GM21825 (cell line): Measurements from ENCODE around the gene TTC9B.
"Not testable (repeated sequence)": the region's sequence is repeated elsewhere in the genome, so short reads cannot be mapped to it uniquely, and the experiment has no call there.

Experiments used
- ATAC-seq: cut with Tn5 transposase; IDR thresholded peaks from one replicate; pipeline ENCODE4 v1.9.1; 2021; ENCODE audit warnings: mild to moderate bottlenecking, moderate library complexity; ENCODE audit not compliant: unreplicated experiment

TTC9B gene

DNA sequence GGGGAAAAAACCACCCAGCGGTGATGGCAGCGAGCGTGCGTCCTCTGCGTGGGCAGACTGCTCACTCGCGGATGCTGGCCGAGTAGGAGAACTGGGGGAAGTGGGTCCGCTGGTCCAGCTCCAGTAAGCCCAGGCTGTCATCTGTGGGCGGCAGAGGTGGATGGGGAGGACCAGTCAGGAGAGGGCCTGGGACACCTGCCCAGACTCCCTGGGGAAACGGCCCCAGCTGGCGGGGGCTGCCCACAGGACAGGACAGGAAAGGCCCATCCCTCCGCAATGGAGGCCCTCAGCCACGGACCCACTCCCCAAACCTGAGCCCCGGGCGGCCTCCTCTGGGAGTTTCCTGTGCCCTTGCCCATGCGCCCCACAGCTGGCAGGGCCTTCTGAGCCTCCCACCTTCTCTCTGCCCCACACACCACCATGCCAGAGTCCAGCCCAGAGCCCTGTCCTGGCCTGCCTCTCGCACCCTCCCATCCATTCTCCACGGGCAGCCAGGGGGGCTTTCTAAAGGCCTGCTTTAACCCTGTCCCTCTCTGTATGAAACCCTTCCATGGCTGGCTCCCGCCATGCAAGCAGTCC lies 15.7 kb upstream of the TTC9B start:
- no peak for ATAC-seq

DNA sequence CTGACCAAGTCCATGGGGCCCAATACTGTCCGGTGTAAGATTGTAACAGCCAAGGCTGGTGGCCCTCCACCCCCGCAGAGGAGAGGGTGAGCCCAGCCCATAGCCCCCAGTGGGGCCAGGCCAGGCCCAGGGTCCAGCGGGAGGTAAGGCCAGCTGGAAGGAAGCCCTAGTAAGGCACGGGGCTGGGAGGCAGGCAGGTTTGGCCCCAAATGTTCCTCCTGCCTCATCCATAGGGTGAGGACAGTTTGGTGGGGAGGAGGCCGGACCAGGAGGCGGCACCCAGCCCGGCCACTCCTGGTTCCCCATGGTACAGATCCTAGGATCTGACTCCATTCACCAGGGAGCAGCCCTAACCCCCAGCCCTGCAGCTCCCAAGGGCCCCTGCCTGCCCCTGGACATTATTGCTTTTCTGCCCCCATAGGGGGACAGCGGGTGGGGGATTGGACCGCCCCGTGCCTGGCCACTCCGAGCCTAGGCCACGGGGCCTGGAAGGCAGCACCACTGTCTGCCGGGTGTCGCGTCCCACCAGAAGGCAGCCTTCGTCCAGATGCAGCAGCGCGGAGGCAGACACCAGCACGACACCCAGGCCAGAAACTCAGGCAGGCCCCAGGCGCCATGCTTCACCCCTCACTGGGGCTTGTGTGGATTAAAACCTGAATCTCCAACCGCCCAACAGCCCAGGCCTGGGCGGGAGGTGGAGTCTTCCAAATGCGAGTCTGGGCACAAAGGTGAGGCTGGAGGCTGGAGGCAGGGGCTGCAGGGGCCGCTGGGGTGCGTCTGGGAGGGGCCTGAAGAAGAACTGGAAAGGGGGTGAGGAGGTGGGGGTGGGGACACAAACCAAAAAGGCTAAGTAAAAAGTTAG lies 15.0 kb upstream of the TTC9B start:
- ATAC-seq, result no peak

DNA sequence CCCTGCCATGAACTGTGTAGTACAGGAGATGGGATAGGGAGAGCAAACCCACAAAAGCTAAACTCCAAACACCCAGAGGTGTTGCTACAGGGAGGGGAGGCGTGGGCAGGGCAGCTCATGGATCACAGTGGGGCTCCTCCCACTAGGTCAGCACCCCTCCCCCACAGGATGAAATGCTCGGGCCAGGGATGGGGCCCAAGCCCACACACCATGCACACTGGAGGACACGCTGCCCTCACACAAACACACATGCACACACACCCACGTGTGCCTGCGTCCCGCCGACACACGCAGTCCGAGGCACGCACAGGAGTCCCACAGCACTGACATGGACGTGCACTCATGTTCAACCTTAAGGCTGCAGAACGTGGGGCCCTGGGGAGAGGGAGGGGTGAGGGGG lies 14.3 kb upstream of the TTC9B start:
- ATAC-seq, result no peak

DNA sequence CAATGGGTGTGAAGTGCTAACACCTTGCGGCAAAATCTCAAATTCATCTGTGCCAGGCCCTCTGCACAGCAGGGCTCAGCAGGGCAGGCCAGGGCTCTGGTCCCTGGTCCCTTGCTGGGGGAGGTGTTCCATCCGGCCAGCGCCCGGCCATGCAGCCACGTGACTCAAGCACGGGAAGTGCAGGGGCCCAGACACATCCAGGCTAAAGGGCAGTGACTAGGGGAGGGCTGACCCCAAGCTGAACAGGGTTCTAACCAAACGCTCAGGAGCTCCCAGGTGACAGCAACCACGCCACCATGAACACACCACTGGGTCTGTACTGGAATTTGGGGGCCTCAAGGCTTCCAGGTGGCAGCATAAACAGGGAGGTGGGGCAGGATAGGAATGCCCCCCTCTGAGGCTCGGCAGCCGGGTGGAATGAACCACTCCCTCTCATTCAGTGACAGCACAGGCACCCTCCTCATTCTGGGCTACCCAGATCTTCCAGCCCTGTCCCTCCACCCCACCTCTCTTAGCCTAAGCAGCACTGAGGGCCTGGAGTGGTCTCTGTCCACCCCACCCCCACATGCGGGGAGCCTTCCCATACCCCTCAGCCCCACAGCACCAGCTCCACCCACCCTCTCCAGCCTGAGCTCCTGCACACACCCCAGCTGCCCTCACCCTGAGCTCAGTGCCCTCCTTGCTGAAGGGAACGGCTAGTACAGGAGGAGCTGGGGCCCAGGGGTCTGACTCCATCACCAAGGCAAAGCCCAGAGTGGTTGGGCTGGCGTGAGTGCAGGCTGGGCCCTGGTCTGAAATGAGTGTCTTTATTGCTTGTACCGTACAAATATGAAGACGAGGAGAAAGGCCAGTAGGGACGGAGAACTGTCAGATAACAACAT lies 13.6 kb upstream of the TTC9B start:
- no peak for ATAC-seq

DNA sequence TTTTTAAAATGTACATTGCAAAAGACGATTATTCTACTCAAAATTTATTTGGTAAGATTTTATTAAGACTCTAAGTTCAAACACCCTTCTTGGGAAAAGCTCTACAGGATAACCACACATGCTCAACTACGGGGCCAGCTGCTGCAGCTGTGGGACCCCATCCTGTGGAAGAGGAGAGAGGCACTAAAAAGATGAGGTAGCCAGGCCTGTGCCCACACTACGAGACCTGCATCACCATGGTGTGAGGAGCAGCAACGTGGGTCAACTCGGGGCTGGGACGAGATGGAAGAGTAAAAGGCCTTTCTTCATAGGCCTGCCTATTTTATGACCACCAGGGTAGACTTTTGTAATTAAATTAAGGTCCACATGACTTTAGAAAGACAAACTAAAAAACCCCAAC lies 12.9 kb upstream of the TTC9B start:
- no peak for ATAC-seq

DNA sequence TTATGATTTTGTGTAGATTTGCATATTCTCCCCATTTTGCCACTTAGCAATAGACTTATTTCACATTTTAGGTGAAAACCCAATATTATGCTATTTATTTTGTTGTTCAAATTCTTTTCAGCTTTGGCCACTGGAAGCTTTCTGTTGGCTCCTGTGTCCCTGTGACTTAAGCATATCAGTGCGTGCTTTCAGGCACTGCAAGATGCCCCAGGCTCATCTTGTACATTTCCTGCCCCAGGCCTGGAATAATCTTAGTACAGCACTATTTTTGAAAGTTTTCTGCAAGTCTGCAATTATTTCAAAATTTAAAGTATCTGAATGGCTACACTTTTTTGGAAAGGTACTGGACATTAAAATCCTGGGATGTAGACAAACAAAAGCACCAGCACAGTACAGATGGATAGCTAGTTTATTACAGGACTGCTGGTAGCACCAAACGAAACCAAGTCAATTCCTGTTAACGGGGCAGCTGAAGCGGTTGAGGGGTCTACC lies 11.8 kb upstream of the TTC9B start:
- no peak for ATAC-seq

DNA sequence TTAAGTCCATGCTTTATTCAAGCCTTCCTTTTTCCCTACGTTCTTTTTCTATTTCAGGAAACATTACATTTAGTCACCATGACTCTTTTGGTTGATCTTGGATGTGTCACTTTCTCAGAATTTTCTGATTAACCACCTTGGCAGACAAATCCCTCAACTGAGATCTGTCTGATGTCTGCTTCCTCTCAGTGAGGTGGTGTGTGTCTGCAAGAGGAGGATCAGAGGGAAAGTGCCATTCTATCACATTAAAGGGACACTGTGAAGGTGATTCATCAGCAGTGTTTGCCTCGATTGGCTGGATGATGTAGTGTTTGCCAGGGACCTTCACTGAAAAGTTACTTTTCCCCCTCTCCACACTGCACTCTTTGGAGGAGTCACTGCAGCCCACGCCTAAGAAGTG lies 11.3 kb upstream of the TTC9B start:
- no peak for ATAC-seq

DNA sequence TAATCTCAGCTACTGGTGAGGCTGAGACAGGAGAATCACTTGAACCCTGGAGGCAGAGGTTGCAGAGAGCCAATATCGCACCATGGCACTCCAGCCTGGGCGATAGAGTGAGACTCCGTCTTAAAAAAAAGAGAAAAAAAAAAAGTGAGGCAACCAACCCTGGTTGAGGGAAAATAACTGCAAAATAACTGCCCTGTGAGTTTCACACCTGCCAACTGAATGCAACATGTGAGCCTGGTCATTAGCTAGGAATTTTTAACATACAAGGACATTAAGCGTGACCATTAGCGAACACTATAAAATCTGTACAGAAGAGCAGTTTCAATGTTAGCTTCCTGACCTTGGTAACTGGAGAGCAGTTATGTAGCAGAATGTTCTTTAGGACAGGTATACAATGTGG lies 10.7 kb upstream of the TTC9B start:
- ATAC-seq, result no peak

DNA sequence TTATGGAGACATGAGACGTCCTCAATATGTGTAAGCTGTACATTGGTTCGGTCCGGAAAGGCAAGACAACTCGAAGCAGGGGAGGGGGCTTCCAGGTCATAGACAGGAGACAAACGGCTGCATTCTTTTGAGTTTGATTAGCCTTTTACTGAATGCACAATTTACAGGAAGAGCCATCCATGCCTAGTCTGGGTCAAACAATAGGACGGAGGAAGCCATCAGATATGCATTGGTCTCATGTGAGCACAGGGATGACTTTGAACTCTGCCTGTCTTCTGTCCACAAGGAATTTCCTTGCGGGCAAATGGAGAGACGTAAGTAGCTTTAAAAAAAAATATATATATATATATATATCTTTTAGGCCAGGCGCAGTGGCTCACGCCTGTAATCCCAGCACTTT lies 10.2 kb upstream of the TTC9B start:
- no peak for ATAC-seq

DNA sequence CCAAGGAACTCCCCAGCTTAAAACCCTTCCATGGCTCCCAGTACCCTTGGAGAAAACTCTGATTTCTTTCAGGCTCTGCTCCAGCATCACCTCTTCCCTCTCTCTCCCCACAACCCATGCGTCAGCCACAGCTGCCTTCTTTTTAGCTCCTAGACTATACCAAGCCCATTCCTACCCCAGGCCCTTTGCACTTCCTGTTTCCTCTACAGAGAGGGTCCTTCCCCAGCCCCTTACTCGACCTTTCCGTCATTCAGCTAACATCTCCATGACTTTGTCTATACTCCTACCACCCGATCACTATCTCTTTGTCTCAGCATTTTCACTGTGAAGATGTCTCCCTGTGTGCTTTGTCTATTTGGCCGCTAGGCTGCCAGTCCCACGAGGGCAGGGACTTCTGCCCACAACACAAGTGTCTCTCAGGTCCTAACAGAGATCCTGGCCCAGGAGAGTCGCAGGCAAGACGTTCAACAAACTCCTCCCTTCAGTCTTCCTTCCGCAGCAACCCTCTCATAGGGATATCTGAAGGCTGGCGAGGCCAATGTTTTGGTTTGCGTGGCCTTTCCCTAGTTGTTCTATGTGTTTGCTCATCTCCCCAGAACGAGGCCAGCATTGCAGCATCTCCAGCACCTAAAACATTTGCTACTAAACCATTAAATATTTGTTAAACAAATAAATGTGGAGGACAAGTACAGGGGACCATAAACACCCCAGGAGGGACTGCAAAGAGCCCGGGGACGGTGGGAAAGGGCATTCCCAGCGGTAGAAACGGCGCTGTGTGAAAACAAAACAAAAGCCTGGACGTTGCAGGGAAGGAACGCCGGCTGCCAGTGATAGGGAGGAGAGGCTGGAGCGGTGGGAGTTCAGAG lies 7.5 kb upstream of the TTC9B start:
- ATAC-seq, result no peak

DNA sequence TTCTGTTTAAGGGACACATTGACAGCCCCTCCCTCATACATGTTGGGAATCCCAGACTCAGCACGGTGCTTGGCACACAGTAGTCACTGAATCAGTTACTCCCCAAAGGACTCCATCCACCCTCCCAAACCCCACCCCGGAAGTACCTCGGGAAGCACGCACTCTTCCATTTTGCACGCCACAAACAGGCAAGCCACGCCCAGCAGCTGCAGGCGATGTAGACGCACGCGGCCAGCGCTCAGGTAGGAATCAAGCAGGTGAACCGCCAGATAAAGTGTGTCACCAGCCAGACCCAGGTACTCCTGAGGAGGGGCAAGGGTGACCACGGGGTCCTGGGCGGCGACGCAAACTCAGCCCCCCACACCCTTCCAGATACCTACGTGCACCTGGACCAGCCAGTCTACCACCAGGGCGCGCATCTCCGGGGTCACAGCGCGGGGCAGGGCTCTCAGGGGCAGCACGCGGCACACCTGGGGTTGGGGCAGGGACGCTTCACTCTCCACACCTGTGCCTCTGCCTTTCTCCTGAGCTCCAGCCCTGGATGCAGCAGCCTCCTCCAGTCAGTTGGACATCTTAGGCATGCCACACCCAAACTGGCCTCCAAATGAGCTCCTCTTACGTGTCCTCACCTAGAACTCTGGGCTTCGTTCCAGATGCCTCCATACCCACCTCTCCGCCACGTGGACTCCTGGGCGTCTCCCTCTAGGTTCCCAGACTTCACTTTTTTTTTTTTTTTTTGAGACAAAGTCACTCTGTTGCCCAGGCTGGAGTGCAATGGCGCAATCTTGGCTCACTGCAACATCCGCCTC lies 6.4 kb upstream of the TTC9B start:
- no peak for ATAC-seq

DNA sequence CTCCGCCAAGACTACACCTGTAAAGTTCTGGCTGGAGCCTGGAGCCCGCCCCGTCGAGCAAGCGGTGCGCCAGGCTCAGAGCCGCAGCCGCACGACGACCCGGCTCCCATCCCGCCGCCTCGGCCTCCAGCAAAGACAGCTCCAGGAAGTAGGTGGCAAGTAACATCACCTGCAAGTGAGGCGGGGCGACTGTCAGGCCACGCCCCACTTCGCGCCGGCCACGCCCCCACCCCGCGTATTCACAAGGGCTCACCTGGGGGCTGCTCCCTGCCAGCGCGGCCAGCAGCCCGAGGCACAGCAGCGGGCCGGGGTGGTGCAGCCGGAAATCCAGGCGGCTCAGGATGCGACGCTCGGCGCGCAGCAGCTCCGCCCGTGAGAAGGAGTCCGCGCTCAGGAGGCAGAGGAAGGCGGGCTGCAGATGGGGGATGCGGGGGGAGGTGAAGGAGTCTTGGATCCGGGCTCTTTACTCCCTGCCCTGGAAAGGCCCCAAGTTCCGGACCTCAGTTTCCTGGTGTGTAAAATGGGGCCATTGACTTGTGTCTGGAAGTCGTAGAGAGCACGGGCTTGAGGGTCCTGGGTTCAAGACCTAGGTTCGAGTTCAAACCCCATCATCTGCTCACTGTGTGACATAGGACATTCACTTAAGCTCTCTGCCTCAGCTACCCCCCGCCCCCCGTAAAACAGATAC lies 5.1 kb upstream of the TTC9B start:
- no peak for ATAC-seq

DNA sequence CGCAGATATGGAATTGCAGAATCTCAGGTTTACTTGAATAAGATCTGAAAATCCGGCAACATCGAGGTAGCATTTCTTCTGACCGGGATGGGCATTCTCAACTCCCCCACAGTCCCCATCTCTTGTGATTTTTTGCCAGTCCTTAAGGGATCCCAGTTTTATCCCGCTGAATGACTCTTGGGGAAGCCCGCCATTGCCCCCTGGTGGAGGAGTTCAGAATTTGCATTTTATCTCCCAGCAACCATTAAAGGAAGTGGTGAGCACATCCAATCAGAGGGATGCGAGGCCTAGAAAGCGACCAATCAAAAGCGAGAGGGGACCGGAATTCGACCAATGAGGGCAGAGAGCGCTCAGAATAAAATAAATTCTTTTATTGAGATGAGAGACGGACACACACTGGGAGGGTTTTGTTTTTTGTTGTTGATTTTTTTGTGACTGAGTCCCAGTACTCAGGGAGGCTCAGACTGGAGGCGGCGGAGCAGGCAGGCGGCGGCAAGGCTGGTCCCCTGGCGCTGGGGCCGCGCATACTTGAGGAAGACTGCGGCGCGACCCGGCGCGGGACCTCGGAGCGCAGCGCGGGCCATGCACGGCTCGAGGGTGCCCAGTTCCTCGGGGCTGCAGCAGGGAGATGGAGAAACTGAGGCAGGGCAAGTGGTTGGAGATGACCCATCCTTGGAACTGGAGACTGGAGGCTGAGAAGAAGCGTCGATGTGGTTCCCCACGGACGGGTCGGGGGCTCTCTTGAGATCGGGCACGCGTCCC lies 3.9 kb upstream of the TTC9B start:
- ATAC-seq, result no peak

DNA sequence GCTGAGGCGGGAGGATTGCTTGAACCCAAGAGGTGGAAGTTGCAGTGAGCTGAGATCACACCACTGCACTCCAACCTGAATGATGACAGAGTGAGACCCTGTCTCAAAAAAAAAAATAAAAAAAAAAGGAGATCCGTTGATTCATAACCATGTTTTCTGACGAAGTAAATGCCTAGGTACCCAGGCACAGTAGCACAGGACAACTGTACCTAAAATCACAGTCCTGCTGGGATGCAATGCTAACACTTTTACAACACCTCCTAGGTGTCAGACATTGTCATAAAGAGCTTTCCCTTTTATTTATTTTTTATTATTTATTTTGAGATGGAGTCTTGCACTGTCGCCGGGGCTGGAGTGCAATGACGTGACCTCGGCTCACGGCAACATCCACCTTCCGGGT lies 2.5 kb upstream of the TTC9B start:
- no peak for ATAC-seq

DNA sequence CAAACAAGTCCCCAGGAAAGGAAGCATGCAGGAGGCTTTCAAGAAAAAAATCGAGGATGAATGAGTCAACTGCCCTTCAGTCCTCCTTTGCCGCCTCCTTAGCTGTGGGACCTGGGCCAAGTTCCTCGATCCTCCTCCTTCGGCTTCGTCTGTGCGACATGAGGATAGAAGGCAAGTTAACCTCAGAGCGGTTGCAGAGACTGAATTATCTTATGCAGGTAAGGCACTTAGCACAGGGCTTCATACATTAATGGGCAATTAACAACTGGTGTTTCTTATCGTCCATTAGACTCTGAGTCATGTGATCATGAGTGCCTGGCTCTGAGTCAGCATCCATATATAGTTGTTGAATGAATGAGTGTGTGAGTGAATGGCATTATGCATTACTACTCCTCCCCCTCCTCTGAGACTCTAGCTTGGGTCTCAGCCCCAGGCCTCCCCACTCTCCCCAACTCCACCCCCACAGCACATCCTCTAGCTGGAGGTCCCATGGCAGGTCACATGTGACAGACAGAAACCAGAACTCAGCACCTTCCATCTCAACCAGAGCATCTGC lies 1.6 kb upstream of the TTC9B start:
- ATAC-seq, result no peak

DNA sequence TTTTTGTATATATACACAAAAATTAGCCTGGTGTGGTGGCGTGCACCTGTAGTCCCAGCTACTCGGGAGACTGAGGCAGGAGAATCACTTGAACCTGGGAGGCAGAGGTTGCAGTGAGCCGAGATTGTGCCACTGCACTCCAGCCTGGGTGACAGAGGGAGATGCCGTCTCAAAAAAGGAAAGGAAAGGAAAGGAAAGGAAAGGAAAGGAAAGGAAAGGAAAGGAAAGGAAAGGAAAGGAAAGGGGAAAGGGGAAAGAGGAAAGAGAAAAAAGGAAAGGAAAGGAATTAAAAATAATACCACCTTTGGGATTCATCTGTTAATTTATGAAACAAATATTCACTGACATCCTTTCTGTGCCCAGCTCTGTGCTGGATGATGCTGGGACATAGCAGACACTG lies 845 bp upstream of the TTC9B start:
- ATAC-seq, result not testable (repeated sequence)

DNA sequence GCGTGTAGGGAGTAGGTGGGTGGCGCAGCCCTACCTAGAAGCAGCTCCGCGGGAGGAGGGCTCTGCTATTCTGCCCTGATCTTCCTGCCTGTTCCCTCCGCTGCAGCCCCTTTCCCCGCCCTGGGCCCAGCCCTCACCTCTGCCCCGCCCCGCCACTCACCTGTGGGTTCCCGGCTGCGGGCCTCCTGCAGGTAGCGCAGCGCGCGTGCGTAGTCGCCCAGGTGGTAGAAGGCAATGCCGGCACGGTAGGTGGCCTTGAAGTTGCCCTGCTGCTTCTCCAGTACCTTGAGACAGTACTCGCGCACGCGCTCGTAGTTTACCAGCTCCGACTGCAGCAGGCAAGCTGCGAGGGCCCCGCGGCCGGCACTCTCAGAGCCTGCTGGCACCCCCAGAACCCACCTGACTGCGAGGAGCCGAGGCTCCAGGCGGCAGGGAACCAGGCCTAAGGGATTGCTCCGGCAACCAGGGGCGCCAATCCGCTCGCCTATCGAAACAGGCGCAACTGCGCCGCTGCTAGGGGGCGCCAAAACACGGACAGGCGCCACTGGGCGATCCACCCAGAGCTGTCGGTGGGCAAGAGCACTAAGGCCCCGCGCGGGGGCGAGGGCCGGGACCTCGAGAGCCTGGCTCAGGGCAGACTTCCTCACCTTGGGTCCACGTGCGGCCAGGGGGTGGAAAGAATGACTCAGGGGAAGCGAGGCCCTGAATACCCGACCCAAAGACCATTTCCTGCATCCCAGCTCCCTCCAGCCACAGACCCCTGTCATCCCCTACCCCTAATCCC lies 965 bp downstream of the TTC9B start:
- ATAC-seq, result no peak

DNA sequence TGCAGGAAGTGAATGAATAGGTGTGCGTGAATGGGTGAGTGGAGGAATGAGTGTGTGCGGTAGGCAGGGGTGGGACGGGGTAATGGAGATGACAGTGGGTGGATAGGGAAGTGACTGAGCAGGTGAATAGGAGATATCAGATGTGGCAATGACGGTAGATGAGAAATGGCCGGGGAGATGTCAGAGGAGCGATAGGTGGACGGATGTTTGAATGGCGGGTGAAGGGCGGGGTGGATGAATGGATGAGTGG lies 1.5 kb downstream of the TTC9B start:
- no peak for ATAC-seq
